Motor neuron (in vitro differentiated cells): ENCODE measurements around the gene MAP2K3. TPM values are rescaled to one million over a fixed set of nuclear protein-coding genes. Genes with fewer than 3 reads are reported as not detected.
A peak's percentile ranks its signal among the peaks of the same experiment; 100 is the strongest.
"Not testable (repeated sequence)": the region's sequence is repeated elsewhere in the genome, so short reads cannot be mapped to it uniquely, and the experiment has no call there.

ENCODE experiments used
- ATAC-seq, 8 experiments: fragments of 200-7000 bp; cut with Tn5 transposase; replicated peaks in 6 of 8; 2 replicates each; pipeline ENCODE4 v1.8.0; 2021; ENCODE audit warnings: mild to moderate bottlenecking in 8 of 8, moderate library complexity in 8 of 8
- H3K27ac ChIP-seq, 2 donors: fragments of 250-450 bp; sonication (Bioruptor Pico); 2 replicates each; pipeline ENCODE4 v1.9.0; 2021; ENCODE audit warnings: antibody characterized with exemption in 2 of 2, mild to moderate bottlenecking in 2 of 2, moderate library complexity in 1 of 2
- H3K4me1 ChIP-seq, 2 donors: fragments of 250-450 bp; sonication (Bioruptor Pico); replicated peaks in 1 of 2; 2 replicates each; pipeline ENCODE4 v1.6.1; 2021; ENCODE audit warnings: antibody characterized with exemption in 2 of 2, mild to moderate bottlenecking in 2 of 2, moderate library complexity in 1 of 2
- H3K4me3 ChIP-seq, 5 donors: fragments of 250-450 bp; sonication (Bioruptor Pico); 2 replicates each; pipeline ENCODE4 v1.9.0; 2021; ENCODE audit warnings: antibody characterized with exemption in 5 of 5, mild to moderate bottlenecking in 5 of 5, moderate library complexity in 4 of 5
- WGBS, 10 experiments: fragments of 450-650 bp; shearing (Covaris generic); methylation state at CpG; one replicate each; pipeline ENCODE4 v1.0.0; 2022; 5-methylcytosine and 5-hydroxymethylcytosine counted together
- in situ Hi-C, 9 experiments: fragments of 400-800 bp; cut with MboI; loops; one replicate each; pipeline ENCODE4 v1.15.0; 2021; ENCODE audit warnings: low sequenced_read_pairs in 9 of 9, low pct_unique_long_range_greater_than_20kb in 2 of 9; ENCODE audit not compliant: unreplicated experiment in 9 of 9
- total RNA-seq, 8 experiments: library from RNA; unstranded; fragments of 300-600 nt; gene quantifications; 2 replicates each; pipeline versions ENCODE4 v1.2.3 to v1.2.4, GENCODE V29; 2022

Gene MAP2K3
- total RNA-seq, 8 experiments from 2014 or later: 3.8 to 41.7 (median 6.7) TPM

GRCh38 chr17:21321744-21322191 lies 37.3 kb downstream of the MAP2K3 start:
- ATAC-seq, H3K27ac ChIP-seq, H3K4me1 ChIP-seq, H3K4me3 ChIP-seq: not testable (repeated sequence)
- WGBS, 10 experiments: 60 to 93% methylated on average over 1 to 3 of the region's 9 CpGs; no CpG with 5 or more reads in 8 of the 10 experiments
- in situ Hi-C loops: loop anchor here in 2 of 9 experiments (25.0 kb wide), 1 partner anchor 466 kb away; no protein-coding TSS in a partner anchor

- peak; percentile 49 to 54 (median 52) for ATAC-seq
- H3K27ac ChIP-seq, H3K4me1 ChIP-seq: not testable (repeated sequence)
- in situ Hi-C loops: loop anchor here in 2 of 9 experiments (25.0 kb wide), 1 partner anchor 464 kb away; no protein-coding TSS in a partner anchor
- WGBS, 10 experiments: 36 to 100% (median 73%) methylated on average over 2 to 12 of the region's 37 CpGs; no CpG with 5 or more reads in 4 of the 10 experiments
- H3K4me3 ChIP-seq: peak overlapping the region; percentile 54 to 84 (median 69)
Measured at GRCh38 chr17:21323257-21324111, 39.0 kb downstream of the MAP2K3 start.

GRCh38 chr17:21324741-21325140 lies 40.2 kb downstream of the MAP2K3 start:
- not testable (repeated sequence) for ATAC-seq, H3K27ac ChIP-seq, H3K4me3 ChIP-seq, H3K4me1 ChIP-seq
- 24 to 88% (median 73%) methylated on average over 2 to 5 of the region's 5 CpGs; no CpG with 5 or more reads in 2 of the 10 experiments for WGBS, 10 experiments
- in situ Hi-C loops: loop anchor here in 2 of 9 experiments (25.0 kb wide), 1 partner anchor 463 kb away; no protein-coding TSS in a partner anchor

DNA sequence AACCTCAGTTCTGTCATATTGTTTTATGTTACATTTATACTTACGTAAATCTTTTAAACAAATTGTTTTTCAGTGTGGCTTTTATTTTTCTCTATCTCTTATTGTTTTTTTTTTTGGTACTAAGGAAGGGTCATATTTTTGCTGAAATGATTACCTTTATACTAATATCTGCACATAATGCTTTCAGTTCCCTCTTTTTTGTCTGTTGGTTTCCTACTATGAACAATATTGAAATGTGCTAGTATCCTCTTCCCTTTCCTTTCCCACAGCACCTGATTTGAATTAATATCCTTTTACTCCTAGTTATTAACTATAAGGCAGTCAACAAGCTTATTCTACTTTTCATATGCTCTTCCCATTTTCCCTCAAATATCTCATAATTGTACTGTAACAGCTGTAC lies 43.4 kb downstream of the MAP2K3 start:
- 29 to 86% (median 72%) methylated on average over 1 of the region's 1 CpG; no CpG with 5 or more reads in 2 of the 10 experiments for WGBS, 10 experiments
- ATAC-seq, in situ Hi-C loops: not testable (repeated sequence)

DNA sequence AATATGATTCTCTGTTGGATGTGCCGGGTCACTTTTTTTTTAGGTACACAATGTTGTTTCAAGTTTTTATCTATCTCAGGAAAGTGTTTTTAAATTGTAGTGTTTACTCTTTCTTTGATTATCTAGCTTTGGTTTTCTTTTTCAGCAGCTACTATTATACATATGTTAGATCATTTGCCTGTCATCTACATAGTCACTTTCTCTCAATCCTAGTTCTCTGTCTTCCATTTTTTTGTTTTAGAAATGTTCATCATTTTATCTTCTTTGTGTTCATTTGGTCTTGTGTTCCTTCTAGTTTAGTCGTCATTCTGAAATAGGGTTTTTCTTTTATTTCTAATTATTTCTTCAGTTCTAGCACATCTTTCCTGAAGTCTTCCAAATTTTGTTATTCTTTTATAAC lies 44.3 kb downstream of the MAP2K3 start:
- ATAC-seq, in situ Hi-C loops: not testable (repeated sequence)
- 0 to 83% (median 46%) methylated on average over 1 to 2 of the region's 2 CpGs; no CpG with 5 or more reads in 2 of the 10 experiments for WGBS, 10 experiments

More for the DNA sequence above, 43.4 kb downstream of the MAP2K3 start:
- not testable (repeated sequence) for H3K4me3 ChIP-seq, H3K4me1 ChIP-seq, H3K27ac ChIP-seq

DNA sequence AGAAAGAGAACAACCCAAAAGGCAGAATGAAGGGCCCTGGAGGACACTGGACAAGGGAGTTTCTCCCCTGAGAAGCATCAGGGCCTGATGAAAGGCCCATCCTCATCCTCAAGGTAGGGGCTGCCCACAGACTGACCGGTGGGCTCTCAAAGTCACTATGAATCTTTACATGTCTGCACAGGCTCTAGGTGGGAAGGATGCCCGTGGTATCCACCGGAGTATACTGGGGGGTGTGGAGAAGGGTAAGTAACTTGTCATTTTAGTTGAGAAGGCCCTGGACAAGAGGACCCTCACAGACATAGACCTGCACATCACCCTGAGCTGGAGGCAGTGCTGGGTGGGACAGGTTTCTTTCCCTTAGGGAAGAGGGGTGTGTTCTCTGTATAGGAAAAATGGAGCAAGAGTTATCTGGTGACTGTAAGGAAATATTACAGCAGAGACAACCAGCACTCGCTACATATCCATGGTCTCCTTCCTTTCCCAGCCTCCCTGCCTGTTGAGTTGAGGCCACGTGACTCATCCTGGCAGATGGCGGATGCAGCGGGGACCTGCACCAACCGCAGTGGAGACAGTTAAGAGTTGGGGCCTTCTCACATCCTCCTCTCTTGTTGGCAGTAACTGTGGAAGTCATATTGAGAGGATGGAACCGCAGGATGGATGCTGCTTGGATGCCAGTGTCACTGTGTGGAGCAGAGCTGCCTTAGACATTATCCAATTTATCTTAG lies 46.1 kb downstream of the MAP2K3 start:
- Histone ChIP-seq H3K4me1 (no peaks in the 10 kb centered on the region), H3K4me3 (no peak overlapping the region), H3K27ac (no peak overlapping the region)
- in situ Hi-C loops: no loop called here
- ATAC-seq: no peak
- 29 to 95% (median 73%) methylated on average over 2 to 9 of the region's 9 CpGs for WGBS, 10 experiments

More for the DNA sequence above, 44.3 kb downstream of the MAP2K3 start:
- not testable (repeated sequence) for H3K27ac ChIP-seq, H3K4me1 ChIP-seq, H3K4me3 ChIP-seq

DNA sequence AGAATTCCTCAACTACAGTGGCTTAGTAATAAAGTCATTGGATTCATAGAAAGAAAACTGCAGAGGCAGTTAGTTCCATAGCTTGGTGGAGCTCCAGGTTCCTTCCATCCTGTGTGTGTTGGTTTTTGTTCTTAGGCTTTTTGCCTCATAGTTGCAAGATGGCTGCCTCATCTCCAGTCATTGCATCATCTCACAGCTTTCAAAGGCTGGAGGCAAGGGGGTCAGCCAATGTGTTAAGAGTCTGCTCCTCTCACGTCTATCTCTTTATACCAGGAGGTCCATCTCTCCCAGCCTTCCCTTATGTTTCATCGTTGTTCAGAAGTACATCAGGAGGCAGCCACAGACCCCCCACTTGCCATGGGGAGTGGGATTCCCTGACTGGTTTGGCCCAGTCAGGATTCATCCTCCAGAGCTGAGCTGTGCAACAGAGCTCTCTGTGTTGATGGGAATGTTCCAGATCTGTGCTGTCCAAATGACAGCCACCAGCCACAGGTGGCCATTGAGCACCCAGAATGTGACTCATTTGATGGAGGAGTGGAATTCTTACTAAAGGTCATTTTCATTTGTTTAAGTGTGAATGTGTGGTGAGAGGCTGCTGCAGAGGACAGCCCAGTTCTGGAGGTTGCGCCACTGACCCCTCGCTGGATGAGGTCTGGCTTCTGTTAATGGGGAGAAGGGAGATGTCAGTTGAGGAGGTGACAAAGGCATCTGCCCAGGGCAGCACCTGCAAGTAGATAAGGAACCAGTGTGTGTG lies 52.2 kb downstream of the MAP2K3 start:
- WGBS, 10 experiments: 20 to 100% (median 80%) methylated on average over 1 of the region's 4 CpGs; no CpG with 5 or more reads in 5 of the 10 experiments
- in situ Hi-C loops, H3K4me1 ChIP-seq, H3K4me3 ChIP-seq, H3K27ac ChIP-seq: not testable (repeated sequence)
- ATAC-seq: peak in 3 of 8 experiments; percentile 17 to 22 (median 22)

- H3K27ac ChIP-seq, H3K4me3 ChIP-seq, ATAC-seq, in situ Hi-C loops, H3K4me1 ChIP-seq: not testable (repeated sequence)
- WGBS, 10 experiments: 57 to 75% (median 68%) methylated on average over 1 to 4 of the region's 8 CpGs; no CpG with 5 or more reads in 6 of the 10 experiments
Measured at GRCh38 chr17:21337981-21338625, 53.6 kb downstream of the MAP2K3 start.

DNA sequence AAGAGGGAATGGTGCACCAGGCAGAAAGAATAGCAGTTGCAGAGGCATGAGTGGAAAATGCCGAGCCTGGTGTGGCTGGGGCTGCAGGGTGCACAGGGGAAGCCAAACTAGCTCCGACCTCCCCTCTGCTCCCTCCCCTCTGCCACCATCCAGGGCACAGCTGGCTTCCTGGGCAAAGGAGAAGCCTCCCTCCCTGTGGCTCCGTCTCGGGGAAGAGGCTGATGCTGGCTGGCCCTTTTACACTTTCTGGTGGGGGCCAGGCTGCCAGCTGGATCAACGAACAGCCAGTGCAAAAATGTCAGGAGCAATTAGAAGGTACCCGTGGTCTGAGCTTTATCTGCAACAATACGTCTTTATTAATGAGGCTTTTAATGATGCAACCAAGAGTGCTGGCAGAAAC lies 54.5 kb downstream of the MAP2K3 start:
- H3K4me3 ChIP-seq: no peak overlapping the region
- in situ Hi-C loops: no loop called here
- ATAC-seq: peak in 3 of 8 experiments; percentile 40 to 62 (median 42)
- H3K4me1 ChIP-seq: peaks cover 0 to 2% of the 10 kb centered on the region in 2 donors
- no peak overlapping the region for H3K27ac ChIP-seq
- 37 to 72% (median 60%) methylated on average over 2 to 4 of the region's 7 CpGs; no CpG with 5 or more reads in 5 of the 10 experiments for WGBS, 10 experiments

- H3K27ac ChIP-seq, H3K4me1 ChIP-seq, in situ Hi-C loops, ATAC-seq, H3K4me3 ChIP-seq: not testable (repeated sequence)
- WGBS, 10 experiments: 42 to 93% (median 89%) methylated on average over 2 to 7 of the region's 11 CpGs; no CpG with 5 or more reads in 5 of the 10 experiments
Measured at GRCh38 chr17:21339571-21339970, 55.1 kb downstream of the MAP2K3 start.

- H3K27ac ChIP-seq, in situ Hi-C loops, H3K4me3 ChIP-seq, H3K4me1 ChIP-seq: not testable (repeated sequence)
- 0 to 100% (median 80%) methylated on average over 1 to 4 of the region's 6 CpGs; no CpG with 5 or more reads in 3 of the 10 experiments for WGBS, 10 experiments
- peak in 4 of 8 experiments; percentile 41 to 73 (median 62) for ATAC-seq
Measured at GRCh38 chr17:21340407-21340806, 55.9 kb downstream of the MAP2K3 start.

DNA sequence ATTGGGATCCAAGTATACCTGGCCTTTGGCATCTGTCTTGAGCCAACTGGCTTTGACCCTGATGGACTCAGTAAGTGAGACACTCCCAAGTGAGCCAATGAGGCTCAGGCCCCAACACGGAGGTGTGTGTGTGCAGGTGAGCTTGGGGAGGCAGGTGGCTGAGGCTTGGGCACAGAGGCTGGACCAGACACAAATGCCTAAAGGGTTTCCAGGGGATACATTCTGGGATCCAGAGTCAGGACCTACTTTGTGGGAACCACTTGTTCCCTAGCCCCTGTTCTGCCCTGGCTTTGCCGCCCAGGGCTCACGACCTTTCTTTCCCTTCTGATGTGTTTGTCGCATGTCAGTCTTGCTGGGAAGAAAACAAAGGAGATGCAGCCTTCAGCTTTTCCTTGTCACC lies 56.8 kb downstream of the MAP2K3 start:
- WGBS, 10 experiments: 100% methylated on average over 1 of the region's 4 CpGs; no CpG with 5 or more reads in 9 of the 10 experiments
- in situ Hi-C loops, H3K4me3 ChIP-seq, H3K4me1 ChIP-seq, ATAC-seq, H3K27ac ChIP-seq: not testable (repeated sequence)
